Peyer's patch (tissue), 4 donors: ENCODE measurements around the gene KRT71.

Source experiments
- POLR2A ChIP-seq, 2 donors: fragments of 450-650 bp; IDR thresholded peaks; one replicate each; pipeline ENCODE4 v1.5.1; 2017; ENCODE audit warnings: antibody characterized with exemption in 2 of 2, mild to moderate bottlenecking in 2 of 2, moderate library complexity in 2 of 2
- TF ChIP-seq, protein P1 (sequence below), 6 experiments: fragments of 450-650 bp in 4 of 6; fragments of 200-600 bp in 2 of 6; sonication (generic) in 1 of 6; IDR thresholded peaks; one replicate each; pipeline ENCODE4 v1.5.1; 2017 to 2019; ENCODE audit warnings: antibody characterized with exemption in 6 of 6, mild to moderate bottlenecking in 3 of 6, moderate library complexity in 1 of 6

DNA sequence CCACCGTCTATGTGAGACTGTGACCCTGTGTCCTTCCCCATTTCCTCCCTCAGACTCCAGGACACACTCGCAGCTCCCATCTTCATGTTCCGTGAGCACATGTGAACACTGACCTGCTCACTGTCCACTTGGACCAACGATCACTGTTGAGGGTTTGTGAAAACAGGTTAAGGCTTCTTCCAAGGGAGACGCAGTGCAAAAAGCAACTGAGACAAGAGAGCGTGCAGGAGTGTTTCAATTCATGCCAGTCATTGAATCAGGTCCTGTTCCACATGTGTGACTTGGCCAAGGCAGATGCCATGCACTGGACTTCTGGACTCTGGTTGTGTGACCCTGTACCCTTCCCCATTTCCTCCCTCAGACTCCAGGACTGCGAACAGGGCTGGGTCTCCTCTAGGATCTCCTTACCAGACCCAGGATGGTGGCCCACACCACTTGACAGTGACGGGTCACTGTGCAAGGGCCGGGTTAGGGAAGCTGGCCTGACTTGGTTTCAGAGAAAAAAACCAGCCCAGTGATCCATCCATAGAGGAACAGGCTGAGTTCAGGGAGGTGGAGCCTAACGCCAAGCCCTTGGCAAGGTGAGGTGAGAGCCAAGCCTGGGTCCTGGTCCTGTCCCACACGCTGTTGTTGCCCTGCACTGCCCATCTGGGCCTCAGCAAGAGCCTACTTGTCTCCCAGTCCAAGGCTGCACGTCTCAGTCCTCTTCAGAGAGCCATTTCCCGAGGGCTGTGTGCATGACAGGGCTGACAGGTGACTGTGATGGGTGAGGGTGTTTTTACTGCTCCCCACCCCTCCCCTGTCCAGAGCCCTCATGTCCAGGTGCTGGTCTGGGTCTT, 27.1 kb downstream of the KRT71 start:
- TF ChIP-seq, protein P1, sequence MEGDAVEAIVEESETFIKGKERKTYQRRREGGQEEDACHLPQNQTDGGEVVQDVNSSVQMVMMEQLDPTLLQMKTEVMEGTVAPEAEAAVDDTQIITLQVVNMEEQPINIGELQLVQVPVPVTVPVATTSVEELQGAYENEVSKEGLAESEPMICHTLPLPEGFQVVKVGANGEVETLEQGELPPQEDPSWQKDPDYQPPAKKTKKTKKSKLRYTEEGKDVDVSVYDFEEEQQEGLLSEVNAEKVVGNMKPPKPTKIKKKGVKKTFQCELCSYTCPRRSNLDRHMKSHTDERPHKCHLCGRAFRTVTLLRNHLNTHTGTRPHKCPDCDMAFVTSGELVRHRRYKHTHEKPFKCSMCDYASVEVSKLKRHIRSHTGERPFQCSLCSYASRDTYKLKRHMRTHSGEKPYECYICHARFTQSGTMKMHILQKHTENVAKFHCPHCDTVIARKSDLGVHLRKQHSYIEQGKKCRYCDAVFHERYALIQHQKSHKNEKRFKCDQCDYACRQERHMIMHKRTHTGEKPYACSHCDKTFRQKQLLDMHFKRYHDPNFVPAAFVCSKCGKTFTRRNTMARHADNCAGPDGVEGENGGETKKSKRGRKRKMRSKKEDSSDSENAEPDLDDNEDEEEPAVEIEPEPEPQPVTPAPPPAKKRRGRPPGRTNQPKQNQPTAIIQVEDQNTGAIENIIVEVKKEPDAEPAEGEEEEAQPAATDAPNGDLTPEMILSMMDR (IDR thresholded peaks at IDR 0.05): no peak
- TF ChIP-seq POLR2A (IDR thresholded peaks at IDR 0.05): no peak
